WTC11 (cell line): ENCODE data around the gene IL36A. TPM values are rescaled to one million over a fixed set of nuclear protein-coding genes. Genes with fewer than 3 reads are reported as not detected.

Experiments used
- ATAC-seq: fragments of 200-7000 bp; cut with Tn5 transposase; 2 replicates; pipeline ENCODE4 v1.10.0; 2021; ENCODE audit warnings: mild to moderate bottlenecking, moderate library complexity
- CTCF ChIA-PET: fragments of 300-600 bp; sonication (Branson Sonifier 250); formaldehyde crosslinking; loops from one replicate; lab custom pipeline; 2021; ENCODE audit warnings: antibody characterized with exemption; lab: Charles Lee
- POLR2A ChIA-PET: fragments of 350-600 bp; sonication (Branson Sonifier 250); formaldehyde crosslinking; loops from one replicate; lab custom pipeline; 2021; ENCODE audit warnings: antibody characterized with exemption; lab: Charles Lee
- DNase-seq: peaks from one replicate; pipeline ENCODE4 v3.0.0; 2021; ENCODE audit warnings: low spot score
- H3K27ac Mint-ChIP-seq: 2 replicates; pipeline ENCODE4 v1.8.0; 2021; ENCODE audit warnings: mixed read lengths
- H3K27me3 Mint-ChIP-seq: 2 replicates; pipeline ENCODE4 v1.8.0; 2021; ENCODE audit warnings: low read depth, mild to moderate bottlenecking, moderate library complexity, mixed read lengths
- H3K36me3 Mint-ChIP-seq: 2 replicates; pipeline ENCODE4 v1.8.0; 2021; ENCODE audit warnings: mixed read lengths
- H3K4me1 Mint-ChIP-seq: 2 replicates; pipeline ENCODE4 v1.8.0; 2022; ENCODE audit warnings: mixed read lengths
- H3K4me3 Mint-ChIP-seq: 2 replicates; pipeline ENCODE4 v1.8.0; 2021; ENCODE audit warnings: mild to moderate bottlenecking, moderate library complexity, mixed read lengths
- H3K9me3 Mint-ChIP-seq: 2 replicates; pipeline ENCODE4 v1.8.0; 2021; ENCODE audit warnings: mixed read lengths
- ATF3 ChIP-seq: sonication (generic); formaldehyde crosslinking; conservative IDR thresholded peaks from 2 replicates; pipeline ENCODE4 v1.8.1; 2022; ENCODE audit warnings: mild to moderate bottlenecking, missing genetic modification reagents
- CTCF ChIP-seq: fragments of 200-600 bp; IDR thresholded peaks from 2 replicates; pipeline ENCODE4 v1.8.0; 2022; ENCODE audit warnings: antibody characterized with exemption
- ESRRA ChIP-seq: sonication (generic); formaldehyde crosslinking; IDR thresholded peaks from 2 replicates; pipeline ENCODE4 v1.8.1; 2022; ENCODE audit warnings: mild to moderate bottlenecking, missing genetic modification reagents, borderline replicate concordance
- IRF2 ChIP-seq: sonication (generic); formaldehyde crosslinking; IDR thresholded peaks from 2 replicates; pipeline ENCODE4 v1.8.0; 2022; ENCODE audit warnings: low read depth, missing genetic modification reagents, borderline replicate concordance
- JUN ChIP-seq: sonication (generic); formaldehyde crosslinking; IDR thresholded peaks from 2 replicates; pipeline ENCODE4 v1.8.0; 2023; ENCODE audit warnings: mild to moderate bottlenecking, missing genetic modification reagents
- NFATC4 ChIP-seq: fragments of 250-450 bp; sonication (Bioruptor Pico); IDR thresholded peaks from 2 replicates; pipeline ENCODE4 v1.9.0; 2021; ENCODE audit warnings: mild to moderate bottlenecking
- NR2C2 ChIP-seq: sonication (generic); formaldehyde crosslinking; IDR thresholded peaks from 2 replicates; pipeline ENCODE4 v1.8.0; 2022; ENCODE audit warnings: mild to moderate bottlenecking, missing genetic modification reagents
- OVOL2 ChIP-seq: fragments of 250-450 bp; sonication (Bioruptor Pico); IDR thresholded peaks from 2 replicates; pipeline ENCODE4 v1.9.0; 2021; ENCODE audit warnings: mild to moderate bottlenecking, borderline replicate concordance
- PRRX2 ChIP-seq: fragments of 250-450 bp; sonication (Bioruptor Pico); IDR thresholded peaks from 2 replicates; pipeline ENCODE4 v1.8.0; 2021; ENCODE audit warnings: mild to moderate bottlenecking
- TP53 ChIP-seq: sonication (generic); formaldehyde crosslinking; IDR thresholded peaks from 2 replicates; pipeline ENCODE4 v1.8.1; 2023; ENCODE audit warnings: mild to moderate bottlenecking, missing genetic modification reagents
- USF2 ChIP-seq: sonication (generic); formaldehyde crosslinking; IDR thresholded peaks from 2 replicates; pipeline ENCODE4 v1.8.1; 2023; ENCODE audit warnings: mild to moderate bottlenecking, missing genetic modification reagents, moderate library complexity
- ZNF232 ChIP-seq: sonication (generic); formaldehyde crosslinking; IDR thresholded peaks from 2 replicates; pipeline ENCODE4 v1.8.0; 2022; ENCODE audit warnings: mild to moderate bottlenecking, missing genetic modification reagents
- ZNF423 ChIP-seq: fragments of 250-450 bp; sonication (Bioruptor Pico); IDR thresholded peaks from 2 replicates; pipeline ENCODE4 v2.1.2; 2022; ENCODE audit warnings: mild to moderate bottlenecking, moderate library complexity
- ZNF671 ChIP-seq: fragments of 250-450 bp; sonication (Bioruptor Pico); IDR thresholded peaks from 2 replicates; pipeline ENCODE4 v1.8.0; 2021; ENCODE audit warnings: mild to moderate bottlenecking
- total RNA-seq: library from RNA; stranded (reverse); gene quantifications from 3 replicates; pipeline ENCODE4 v1.2.3, GENCODE V29; 2021
- TF ChIP-seq, protein P1 (sequence below): fragments of 250-450 bp; sonication (Bioruptor Pico); IDR thresholded peaks from 2 replicates; pipeline ENCODE4 v1.9.0; 2021; ENCODE audit warnings: mild to moderate bottlenecking, borderline replicate concordance
- TF ChIP-seq, protein P2 (sequence below): sonication (generic); formaldehyde crosslinking; IDR thresholded peaks from 2 replicates; pipeline ENCODE4 v1.8.0; 2022; ENCODE audit warnings: mild to moderate bottlenecking, missing genetic modification reagents
- TF ChIP-seq, protein P3 (sequence below): fragments of 250-450 bp; sonication (Bioruptor Pico); conservative IDR thresholded peaks from 2 replicates; pipeline ENCODE4 v1.9.0; 2021; ENCODE audit warnings: mild to moderate bottlenecking

Gene IL36A
- total RNA-seq, 1 experiment from 2014 or later = not detected

GRCh38 chr2:113012436-113013335 lies 7.4 kb downstream of the IL36A start (continued):
- TF ChIP-seq, protein P1, sequence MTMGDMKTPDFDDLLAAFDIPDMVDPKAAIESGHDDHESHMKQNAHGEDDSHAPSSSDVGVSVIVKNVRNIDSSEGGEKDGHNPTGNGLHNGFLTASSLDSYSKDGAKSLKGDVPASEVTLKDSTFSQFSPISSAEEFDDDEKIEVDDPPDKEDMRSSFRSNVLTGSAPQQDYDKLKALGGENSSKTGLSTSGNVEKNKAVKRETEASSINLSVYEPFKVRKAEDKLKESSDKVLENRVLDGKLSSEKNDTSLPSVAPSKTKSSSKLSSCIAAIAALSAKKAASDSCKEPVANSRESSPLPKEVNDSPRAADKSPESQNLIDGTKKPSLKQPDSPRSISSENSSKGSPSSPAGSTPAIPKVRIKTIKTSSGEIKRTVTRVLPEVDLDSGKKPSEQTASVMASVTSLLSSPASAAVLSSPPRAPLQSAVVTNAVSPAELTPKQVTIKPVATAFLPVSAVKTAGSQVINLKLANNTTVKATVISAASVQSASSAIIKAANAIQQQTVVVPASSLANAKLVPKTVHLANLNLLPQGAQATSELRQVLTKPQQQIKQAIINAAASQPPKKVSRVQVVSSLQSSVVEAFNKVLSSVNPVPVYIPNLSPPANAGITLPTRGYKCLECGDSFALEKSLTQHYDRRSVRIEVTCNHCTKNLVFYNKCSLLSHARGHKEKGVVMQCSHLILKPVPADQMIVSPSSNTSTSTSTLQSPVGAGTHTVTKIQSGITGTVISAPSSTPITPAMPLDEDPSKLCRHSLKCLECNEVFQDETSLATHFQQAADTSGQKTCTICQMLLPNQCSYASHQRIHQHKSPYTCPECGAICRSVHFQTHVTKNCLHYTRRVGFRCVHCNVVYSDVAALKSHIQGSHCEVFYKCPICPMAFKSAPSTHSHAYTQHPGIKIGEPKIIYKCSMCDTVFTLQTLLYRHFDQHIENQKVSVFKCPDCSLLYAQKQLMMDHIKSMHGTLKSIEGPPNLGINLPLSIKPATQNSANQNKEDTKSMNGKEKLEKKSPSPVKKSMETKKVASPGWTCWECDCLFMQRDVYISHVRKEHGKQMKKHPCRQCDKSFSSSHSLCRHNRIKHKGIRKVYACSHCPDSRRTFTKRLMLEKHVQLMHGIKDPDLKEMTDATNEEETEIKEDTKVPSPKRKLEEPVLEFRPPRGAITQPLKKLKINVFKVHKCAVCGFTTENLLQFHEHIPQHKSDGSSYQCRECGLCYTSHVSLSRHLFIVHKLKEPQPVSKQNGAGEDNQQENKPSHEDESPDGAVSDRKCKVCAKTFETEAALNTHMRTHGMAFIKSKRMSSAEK (CRISPR knock-in tag) = no peak

- ChIA-PET POLR2A (no interaction called here), CTCF (no interaction called here)
- DNase-seq = no peak
- ATAC-seq = no peak
- H3K27ac Mint-ChIP-seq = no peak overlapping the region
- no peaks in the 10 kb centered on the region for H3K4me1 Mint-ChIP-seq
- H3K9me3 Mint-ChIP-seq = peaks cover 39% of the 10 kb centered on the region
- no peak overlapping the region for H3K4me3 Mint-ChIP-seq
- H3K36me3 Mint-ChIP-seq = no peaks in the 10 kb centered on the region; the same call in 1 of the 2 replicates
- H3K27me3 Mint-ChIP-seq = peaks cover 42% of the 10 kb centered on the region
- TF ChIP-seq ESRRA (CRISPR knock-in tag) (no peak), USF2 (CRISPR knock-in tag) (no peak), NR2C2 (no peak), OVOL2 (CRISPR knock-in tag) (no peak)
Observed at GRCh38 chr2:113013336-113013661, 8.0 kb downstream of the IL36A start.

DNA sequence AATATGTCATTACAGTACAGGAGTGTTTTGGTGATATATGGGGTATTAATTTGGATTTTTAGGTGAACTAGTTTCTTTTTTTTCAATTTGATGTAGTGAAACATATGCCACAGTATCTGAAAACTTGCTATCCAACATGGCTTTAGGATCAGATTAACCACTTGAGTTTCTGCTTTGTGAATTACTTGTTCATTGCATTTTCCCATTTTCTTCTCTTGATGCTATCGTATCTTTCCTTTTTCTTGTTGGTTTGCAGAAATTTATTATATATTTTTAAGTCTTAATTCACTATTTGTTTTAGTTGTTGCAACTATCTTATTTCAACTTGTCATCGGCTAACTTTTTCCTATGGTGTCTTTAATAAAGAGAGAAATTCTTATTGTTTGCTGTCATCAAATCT lies 8.8 kb downstream of the IL36A start:
- no peak overlapping the region for H3K4me3 Mint-ChIP-seq
- peaks cover 47% of the 10 kb centered on the region for H3K9me3 Mint-ChIP-seq
- ATAC-seq = no peak
- no peak overlapping the region for H3K27ac Mint-ChIP-seq
- CTCF ChIA-PET = no interaction called here
- H3K4me1 Mint-ChIP-seq = no peaks in the 10 kb centered on the region
- POLR2A ChIA-PET = no interaction called here
- peaks cover 50% of the 10 kb centered on the region for H3K27me3 Mint-ChIP-seq
- DNase-seq = no peak
- no peaks in the 10 kb centered on the region; the same call in 1 of the 2 replicates for H3K36me3 Mint-ChIP-seq
- TF ChIP-seq TP53 (CRISPR knock-in tag) (no peak), PRRX2 (no peak), ZNF671 (CRISPR knock-in tag) (no peak), CTCF (no peak), ZNF232 (no peak), ATF3 (CRISPR knock-in tag) (no peak), IRF2 (CRISPR knock-in tag) (no peak), ZNF423 (CRISPR knock-in tag) (no peak), JUN (CRISPR knock-in tag) (no peak), NFATC4 (no peak), USF2 (CRISPR knock-in tag) (no peak)
- TF ChIP-seq, protein P2, sequence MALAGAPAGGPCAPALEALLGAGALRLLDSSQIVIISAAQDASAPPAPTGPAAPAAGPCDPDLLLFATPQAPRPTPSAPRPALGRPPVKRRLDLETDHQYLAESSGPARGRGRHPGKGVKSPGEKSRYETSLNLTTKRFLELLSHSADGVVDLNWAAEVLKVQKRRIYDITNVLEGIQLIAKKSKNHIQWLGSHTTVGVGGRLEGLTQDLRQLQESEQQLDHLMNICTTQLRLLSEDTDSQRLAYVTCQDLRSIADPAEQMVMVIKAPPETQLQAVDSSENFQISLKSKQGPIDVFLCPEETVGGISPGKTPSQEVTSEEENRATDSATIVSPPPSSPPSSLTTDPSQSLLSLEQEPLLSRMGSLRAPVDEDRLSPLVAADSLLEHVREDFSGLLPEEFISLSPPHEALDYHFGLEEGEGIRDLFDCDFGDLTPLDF (CRISPR knock-in tag) = no peak
- TF ChIP-seq, protein P3, sequence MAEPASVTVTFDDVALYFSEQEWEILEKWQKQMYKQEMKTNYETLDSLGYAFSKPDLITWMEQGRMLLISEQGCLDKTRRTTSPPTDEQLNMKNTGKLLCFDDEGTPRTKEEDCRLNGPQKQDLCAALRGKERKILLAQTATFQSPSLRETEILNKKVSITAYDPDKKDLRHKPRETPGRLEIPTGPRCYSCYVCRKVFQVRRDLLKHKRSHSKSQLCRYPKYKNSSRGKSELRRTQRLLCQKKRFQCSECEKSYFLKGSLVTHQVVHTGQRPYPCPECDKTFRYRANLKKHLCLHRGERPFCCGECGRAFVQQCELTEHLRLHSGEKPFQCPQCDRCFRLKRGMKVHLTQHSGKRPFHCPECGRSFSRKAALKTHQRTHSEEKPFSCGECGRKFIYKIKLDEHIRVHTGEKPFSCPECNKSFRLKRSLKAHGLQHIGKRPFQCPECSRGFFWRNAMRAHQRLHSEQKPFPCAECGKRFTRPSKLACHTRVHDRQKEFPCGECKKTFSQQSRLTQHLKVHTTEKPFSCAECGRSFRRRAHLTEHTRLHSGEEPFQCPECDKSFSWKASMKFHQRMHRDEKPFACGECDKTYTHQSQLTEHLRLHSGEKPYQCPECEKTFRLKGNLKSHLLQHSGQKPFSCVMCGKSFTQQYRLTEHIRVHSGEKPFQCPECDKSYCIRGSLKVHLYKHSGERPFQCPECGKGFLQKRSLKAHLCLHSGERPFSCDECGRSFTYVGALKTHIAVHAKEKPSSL (CRISPR knock-in tag) = no peak
